GM21737 (cell line): ENCODE results near the gene CSGALNACT2.

Experiments
- ATAC-seq: cut with Tn5 transposase; IDR thresholded peaks from one replicate; pipeline ENCODE4 v1.9.1; 2021; ENCODE audit warnings: mild to moderate bottlenecking, moderate library complexity; ENCODE audit not compliant: unreplicated experiment

CSGALNACT2 gene

DNA sequence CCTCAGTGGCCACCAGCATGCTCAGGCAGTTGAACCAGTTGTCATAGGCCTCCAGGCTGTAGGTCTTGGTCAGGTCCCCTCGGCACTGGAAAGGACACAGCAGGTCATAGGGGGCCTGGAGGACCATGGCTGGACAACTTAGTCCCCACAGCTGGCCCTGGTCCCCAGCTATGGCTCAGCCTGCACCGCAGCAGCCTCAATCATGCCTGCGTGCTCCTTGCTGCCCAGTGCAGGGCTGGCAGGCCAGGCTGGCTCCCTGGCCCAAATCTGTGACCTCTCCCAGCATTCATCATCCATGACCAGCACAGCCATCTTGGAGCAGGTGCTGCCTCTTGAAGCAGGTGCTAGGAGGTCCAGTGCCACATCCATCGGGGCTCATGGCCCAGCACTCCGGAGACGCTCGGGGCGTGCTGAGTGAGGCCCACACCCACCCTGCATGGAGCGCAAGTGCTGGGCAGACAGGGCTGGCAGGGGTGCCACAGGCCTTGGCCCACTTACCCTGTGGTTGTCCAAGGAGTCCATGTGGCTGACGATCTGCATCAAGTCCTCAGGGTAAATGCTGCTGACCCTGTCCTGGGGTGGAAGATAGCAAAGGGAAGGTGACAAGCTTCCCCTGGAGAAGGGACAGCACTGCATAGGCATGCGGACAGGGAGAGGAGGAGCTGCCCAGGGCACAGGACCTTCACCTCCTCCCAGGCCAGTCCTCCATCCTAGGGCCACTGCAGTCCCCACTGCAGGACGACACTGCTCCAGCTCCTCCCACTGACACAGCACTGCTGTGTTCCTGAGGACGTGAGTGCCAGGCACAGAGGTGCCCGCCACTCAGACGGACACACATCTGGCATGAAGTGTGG, 61.7 kb downstream of the CSGALNACT2 start:
- ATAC-seq: no peak

DNA sequence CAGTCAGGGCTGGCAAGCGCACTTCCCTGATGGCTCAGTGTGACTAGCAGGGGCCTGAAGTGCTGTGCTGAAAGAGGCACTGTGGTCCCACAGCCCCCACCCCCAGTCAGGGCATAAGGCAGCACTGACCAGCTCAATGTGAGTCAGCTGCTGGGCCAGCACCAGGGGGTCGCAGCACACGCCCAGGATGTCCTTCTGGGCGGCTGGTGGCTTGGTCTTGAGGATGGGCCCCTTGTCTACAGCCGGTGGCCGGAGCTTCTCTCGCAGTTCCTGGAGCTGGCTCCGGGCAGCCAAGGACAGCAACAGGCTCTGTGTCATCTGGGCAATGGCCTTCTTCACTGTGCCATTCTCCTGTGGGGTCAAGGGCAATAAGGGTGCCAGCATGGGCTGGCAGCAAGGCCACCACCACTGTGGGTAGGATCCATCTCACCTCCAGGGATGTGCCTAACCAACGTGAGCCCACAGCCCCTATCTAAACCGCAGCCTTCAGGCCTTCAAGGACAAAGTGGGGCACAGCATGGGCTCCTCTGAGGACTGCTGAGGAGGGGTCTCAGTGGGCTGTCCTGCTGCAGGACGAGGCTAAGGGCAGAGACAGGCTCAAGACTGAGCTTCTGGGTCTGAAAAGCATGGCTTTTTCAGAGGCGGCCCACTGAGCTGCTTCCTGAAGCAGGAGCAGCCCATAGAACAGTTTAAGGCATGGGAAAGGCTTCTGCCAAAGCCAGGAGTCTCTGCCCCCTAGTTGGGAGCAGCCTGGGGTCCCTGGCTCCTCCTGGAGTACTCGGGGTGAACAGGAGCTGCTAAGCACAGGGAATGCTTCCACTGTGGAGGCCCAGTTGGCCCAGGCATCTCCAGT, 62.5 kb downstream of the CSGALNACT2 start:
- ATAC-seq: no peak

DNA sequence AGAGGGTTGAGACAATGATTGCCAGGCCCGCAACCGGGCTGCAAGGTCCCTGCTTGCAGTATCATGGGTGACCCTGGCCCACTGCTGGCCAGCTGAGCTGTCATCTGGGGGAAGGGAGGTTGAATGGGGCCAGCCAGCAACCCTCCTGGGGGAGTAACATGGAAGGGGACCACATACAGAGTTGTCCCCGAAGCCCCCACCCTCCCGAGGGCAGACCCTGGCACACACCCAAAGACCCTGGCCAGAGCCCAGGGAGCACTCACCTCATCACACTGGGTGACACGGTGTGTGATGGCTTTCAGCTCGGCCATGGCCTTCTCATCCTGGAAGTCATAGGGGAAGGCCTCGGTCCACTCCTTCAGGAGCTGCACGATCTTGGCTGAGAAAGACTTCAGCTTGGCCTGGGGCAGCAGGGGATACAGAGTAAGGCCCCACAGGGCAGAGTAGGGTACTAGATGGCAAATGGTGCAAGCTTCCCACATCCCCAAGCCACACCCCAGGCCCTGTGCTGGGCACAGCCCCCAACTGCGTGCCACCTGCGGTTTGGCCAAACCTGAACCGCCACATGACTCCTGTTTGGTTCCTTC, 63.4 kb downstream of the CSGALNACT2 start:
- no peak for ATAC-seq

DNA sequence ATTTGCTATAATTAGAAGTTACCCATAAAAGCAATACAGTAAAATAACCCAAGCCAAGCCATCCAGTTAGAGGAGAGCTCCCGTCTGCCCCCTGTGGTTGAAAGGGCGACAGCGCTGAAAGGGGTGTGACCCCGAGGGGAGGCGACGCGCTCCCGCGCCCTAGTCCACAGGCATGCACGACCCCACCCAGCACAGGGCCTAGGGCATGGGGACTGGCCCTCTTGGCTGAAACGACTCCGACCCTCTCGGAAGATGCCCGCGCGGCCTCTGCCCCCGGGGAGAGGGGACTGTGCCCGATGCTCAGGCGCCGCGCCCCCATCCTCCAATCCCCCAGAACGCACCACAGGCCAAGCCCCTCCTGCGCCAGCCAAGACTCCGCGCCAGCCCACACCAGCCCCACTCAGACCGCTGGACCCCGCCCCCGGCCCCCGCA, 64.0 kb downstream of the CSGALNACT2 start:
- ATAC-seq: peak; percentile 54

DNA sequence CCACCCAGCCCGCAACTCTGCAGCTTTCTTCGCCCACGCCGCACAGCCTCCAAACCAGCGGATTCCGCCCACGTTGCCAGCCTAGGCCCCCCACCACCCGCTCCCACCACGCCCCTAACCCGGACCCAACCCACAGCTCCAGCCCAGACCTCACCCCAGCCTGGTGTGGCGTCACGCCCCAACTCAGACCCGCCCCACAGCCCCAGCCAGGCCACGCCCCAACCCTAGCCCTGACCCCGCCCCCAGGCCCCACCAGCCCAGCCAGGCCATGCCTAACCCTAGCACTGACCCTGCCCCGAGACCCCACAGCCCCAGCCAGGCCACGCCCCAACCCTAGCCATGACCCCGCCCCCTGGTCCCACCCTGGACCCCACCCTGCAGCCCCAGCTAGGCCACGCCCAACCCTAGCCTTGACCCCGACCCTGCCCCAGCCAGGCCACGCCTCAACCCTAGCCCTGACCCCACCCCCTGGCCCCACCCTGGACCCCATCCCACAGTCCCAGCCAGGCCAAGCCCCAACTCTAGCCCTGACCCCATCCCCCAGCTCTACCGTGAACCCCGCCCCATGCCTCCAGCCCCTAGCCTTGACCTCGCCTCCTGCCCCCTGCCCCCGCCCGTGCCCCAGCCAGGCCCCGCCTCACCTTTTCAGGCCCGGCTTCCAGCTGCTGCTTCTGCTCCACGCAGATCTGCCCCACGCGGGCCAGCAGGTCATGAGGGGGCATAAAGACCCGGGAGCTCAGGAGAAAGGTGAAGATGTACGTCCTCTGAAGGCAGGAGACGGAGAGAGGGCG, 64.6 kb downstream of the CSGALNACT2 start:
- no peak for ATAC-seq

DNA sequence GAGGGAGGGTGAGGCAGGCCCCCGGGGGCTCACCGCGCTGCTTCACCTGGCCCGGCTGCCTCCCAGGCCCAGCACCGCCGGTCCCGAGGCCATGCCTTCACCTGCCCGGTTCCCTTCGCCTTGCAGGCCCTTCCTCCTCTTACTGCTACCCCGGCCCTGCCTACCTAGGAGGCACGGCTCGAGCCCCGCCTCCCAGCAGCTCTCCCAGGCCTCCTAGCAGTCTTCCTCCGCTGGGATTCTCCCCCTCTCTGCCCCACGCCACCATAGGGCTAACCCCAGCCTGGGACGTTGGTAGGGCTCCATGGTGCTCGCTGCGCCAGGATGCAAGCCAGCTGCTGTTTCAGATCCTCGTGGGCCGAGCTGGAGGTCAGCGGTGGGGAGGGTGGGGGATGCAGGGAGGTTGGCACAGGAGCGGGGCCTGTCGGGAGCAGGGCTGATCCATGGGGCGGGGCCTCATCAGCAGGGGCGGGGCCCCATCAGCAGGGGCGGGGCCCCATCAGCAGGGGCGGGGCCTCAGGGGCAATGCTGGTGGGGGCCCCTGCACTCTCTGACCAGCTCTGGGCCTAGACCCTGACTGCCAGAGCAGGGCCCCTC, 65.3 kb downstream of the CSGALNACT2 start:
- ATAC-seq: no peak

DNA sequence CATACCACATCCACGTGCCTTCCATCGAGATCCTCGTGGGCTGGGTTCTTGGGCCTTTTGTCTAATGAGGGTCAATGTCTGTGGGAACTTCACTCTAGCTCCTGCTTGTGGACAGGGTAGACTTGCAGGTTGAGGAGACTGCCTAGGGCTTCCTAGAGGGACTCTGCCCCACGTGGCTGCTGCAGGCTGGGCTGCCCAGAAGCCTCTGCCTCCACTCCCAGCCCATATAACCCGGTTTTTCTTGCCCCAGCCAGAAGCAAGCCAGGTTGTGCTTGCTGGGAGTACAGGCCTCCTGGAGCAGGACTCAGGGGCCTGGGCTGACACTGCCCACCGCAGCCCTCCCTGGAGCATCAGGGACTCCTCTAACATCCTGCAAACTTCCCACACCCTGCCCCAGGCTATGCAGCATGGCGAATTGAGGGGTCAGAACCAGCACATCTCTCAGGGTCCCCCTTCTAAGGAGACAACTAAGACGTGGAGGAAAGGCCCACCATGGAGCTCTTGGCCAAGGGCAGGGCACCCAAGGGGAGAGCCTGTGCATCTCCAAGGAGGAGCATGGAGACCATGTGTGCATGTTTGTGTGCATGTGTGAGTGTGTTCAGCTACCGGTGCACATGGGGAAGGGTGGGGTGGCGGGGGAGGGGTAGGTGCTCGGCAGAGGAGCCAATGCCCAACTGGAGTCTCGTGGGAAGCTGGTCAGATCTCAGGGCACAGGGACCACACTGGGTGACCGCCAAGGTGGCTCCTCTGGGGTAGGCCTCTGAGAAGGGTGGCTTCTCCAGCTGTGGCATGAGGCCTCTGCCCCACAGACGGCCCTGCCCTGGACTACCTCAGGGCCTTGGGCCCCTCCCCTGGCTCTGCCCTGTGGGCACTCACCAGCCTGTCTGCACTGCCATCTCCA, 66.0 kb downstream of the CSGALNACT2 start:
- ATAC-seq: no peak

DNA sequence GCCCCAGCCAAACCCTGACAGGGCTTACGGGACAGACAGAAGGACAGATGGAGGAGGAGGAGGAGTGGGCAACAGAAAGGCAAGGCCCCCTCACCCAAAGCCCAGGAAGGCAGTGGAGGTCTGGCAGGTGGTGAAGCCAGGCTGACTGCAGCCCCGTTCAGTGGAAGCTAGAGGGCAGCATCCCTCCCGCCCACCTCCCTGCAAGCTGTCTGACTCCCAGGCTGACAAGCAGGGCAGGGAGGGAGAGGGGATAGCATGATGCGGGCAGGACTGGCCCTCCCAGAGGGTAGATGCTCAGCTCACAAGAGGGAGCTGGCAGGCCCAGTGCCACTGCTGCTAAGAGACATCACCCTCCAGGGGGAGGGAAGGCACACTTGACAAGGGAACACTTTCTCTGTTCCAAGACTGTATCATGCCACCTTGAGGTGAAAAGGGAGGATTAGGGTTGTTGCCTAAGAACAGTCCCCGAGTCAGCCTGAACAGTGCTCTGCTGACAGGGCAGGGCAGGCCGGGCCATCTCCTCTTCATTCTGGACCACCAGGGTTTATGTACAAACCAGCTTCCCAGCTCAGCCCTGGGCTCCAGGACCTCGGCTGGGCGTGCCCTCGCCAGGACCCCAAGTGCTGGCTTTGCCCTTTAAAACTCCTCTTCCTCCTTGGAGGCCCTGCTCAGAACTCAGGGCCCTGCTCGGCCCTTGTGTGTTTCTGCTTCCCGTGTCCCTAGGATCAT, 66.9 kb downstream of the CSGALNACT2 start:
- peak; percentile 55 for ATAC-seq

DNA sequence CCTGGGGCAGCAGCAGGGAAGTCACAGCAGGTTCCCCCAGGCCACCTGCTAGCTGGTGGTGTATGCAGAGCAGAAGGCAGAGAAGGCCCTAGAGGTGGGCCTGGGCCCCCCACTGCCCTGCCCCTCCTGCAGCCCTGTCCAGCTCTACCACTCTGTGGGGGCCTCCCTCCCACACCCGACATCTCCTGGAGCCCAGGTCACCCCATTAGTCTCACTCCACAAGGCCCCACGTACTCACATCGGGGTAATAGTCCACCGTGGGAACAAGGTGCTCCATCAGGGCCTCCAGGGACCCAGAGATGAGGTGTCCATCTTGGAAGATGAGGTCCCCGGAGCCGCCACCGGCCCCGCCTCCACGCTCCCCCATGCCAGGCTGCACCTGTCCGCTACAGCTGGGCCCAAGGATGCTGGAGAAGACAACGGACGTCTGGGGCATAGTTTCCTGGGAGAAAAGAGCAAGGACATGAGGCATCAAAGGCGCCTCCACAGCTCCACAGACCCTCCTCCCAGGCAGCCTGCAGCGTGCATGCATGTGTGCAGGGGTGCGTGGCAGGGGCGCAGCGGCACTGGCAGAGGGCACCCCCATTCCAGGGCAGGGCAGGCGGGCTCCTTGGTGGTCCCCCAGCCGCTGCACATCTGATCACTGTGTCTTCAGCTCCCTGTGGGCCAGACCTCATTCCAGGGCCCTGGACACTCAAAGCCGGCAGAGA, 67.6 kb downstream of the CSGALNACT2 start:
- ATAC-seq: no peak

DNA sequence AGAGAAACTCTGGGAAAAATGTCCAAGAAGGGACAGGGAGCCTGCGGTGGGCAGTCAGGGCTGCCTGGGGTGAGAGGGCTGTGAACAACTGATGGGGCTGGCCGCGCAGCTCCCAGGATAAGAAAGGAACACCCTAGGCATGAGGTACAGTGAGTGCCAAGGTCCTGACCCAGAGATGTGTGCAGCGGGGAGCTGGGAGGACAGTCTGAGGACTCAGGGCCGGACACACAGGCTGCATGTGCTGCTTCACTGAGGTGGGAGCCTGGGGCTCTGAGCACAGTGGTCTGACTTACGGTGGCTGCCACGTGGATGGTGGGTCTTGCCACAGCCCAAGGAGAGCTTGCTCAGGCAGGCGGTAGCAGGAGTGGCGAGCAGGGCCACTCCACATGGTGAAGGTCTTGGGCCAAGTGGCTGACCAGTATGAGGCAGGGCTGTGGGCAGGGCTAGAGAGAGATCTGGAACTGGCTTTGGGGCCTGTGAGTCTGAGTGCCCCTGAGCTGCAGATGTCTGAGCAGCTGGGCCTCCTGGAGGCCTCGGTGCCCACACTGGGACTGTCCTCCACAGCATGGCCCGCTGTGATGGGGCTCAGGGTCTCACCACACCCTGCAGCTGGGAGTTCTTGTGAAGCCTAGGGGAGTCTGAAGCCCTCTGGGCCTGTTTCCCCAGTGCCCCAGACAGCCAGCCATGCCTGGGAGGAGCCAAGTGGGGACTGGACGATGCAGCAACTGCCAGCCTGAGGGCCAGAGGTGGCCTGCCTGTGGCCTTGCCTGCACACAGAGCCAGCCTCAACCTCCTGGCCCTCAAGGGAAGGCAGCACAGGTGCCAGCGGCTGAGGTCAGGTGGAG, 68.4 kb downstream of the CSGALNACT2 start:
- ATAC-seq: no peak

DNA sequence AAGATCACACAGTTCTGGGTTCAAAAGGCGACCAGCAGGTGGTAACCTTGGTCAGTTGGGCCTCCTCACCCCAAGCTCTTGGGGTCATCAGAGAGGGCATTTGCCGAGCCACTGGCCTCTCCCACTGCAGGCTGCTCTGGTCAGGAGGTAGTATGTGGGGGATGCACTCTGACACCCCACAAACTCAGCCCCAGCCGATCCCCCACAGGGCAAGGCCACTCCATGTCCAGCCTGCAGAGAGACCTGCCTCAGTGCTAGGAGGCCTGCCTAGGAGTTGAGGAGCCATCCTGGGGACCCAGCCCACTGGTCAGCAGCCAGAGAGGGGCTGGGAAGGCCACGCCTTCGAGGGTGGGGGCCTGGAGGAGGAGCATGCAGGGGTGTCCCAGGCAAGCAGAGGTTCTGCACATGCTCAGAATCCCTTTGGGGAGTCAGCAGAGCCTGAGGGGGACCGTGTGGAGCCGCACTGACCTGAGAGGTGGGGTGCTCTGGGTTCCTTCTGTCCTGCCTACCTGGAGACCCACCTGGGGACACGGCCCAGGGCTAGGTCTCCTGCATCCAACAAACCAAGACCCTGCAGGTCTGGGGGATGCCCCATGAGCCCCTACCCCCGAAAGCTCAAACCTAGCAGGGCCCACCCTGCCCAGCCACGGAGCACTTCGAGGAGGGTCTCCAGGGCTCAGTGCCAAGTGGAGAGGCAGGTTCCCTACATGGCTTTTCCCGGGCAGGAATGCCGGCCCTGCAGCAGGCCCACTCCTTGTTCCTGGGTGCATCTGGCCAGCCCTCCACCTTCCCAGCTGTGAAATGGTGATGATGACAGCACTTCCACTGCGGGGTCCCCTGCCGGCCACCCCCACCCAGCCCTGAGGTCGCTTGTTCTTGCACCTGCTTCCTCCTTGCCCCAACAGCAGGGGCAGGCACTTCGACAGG, 70.2 kb downstream of the CSGALNACT2 start:
- no peak for ATAC-seq

DNA sequence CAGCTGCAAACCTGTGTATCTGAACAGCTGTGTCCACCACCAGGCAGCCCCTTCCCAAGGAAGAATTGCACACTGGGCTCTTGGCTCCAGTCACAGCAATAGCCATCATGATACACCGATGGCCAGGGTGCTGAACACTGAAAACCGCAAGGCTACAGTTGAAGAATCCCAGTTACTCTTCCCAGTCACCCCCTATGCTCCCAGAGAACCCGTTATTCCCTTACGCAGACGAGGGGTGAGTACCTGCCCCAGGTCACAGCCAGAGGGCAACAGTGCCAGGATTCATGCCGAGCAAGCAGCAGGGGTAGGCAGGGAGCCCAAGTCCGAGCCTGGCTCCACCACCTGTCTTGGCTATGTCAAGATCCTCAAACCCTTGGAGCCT, 70.8 kb downstream of the CSGALNACT2 start:
- no peak for ATAC-seq

DNA sequence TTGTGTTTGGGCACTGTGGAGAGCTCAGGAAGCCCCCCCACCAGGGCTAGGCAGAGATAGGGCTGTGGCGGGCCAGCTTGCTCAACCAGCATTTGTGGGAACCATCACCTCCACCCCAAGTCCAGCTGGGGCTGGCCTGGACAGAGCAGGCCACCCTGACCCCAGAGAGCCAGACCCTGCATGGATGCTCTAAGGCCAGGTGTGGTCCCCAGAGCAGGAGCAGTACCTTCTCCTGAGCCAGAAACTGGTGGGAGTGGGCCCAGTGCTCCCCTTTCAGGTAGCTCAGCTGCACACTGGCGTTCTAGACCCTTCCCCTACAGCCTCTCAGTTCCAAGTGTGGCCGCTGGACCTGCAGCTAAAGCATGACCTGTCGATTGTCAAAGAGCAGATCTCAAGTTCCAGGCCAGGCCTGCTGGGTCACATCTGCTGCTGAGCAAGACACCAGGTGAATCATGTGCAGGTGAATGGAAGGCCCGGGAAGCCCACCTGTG, 71.5 kb downstream of the CSGALNACT2 start:
- ATAC-seq: no peak

DNA sequence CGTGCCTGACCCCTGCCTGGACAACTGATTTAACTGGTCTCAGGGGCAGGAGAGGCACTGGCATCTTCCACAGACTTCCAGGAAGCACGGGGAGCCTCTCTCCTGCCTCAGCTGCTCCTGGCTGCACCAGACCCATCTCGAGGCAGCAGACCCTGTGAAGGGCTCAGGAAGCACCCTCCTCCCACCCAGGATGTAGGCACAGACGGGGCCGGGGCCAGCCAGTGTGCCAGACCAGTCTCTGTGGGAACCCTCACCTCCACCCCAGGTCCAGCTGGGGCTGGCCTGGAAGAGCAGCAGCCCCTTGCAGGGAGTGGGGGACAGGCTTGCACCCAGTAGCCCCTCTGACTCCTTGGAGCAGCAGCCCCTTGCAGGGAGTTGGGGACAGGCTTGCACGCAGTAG, 72.3 kb downstream of the CSGALNACT2 start:
- no peak for ATAC-seq

DNA sequence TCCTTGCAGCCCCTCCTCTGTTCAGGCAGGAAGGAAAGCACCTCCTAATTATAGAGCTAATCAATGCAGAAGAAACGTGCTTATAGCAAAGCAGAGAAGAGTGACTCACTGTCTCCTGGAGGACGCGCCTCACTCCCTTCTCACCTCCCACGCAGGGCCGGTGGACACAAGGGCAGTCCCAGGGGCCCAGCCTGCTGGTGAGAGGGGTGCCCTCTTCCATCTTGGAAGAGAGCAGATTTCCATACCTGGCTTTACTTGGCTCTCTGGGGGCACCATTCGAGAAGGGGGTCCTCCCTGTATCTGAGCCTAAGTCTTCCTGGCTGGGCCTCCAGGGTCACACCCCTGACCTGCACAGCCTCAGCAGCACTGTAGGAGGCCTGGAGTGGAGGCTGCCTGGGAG, 72.8 kb downstream of the CSGALNACT2 start:
- ATAC-seq: no peak

DNA sequence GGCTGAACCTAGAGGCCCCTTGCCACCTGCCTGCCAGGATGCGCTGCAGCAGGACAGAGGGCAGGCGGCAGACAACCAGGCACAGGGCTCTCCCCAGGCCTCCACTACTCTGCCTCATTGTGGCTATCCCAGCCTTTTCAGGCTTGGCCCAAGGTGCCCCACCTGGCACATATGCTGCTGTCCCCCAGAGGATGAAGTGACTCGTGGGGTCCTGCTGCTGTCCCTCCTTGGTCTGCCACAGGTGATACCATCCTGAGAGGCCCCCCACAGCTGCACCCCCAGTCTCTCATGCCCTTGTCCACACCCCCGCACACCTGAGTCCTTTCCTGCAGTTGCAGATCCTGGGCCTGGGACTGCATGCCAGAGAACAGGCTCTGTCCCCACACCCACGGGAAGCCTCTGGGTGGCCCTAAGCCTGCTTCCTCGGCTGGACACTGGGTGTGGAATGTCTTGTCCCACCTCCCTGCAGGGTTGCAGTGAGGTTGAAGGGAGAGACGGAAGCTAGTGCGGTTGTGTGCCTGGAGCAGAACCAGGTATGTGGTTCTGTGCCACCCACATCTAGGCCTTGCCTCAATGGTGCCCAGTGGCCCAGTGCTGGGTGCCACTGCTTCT, 73.3 kb downstream of the CSGALNACT2 start:
- ATAC-seq: no peak
